ENCODE measurements around the gene SOD3.

Gene SOD3

DNA sequence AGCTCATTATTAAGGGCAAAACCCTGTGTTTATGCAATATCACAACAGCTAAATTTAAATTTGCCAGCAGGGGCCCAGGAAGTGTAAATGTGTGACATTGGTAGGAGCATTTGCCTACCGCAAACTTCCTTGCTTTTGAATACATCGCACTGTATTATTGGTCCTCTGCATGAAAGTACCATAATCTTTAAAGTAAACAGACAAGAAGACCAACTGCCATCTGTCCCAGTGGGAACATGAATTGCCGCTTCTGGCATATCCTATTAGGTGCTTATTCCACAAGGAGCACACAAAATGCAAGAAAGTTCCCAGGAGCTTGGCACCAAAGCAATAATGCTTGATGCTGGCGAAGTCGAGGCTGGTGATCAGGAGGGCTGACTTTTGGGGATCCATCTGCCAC, 51.3 kb downstream of the SOD3 start:
- DNase-seq (ENCODE audit: low read depth) = no peak
- TF ChIP-seq, protein P1, sequence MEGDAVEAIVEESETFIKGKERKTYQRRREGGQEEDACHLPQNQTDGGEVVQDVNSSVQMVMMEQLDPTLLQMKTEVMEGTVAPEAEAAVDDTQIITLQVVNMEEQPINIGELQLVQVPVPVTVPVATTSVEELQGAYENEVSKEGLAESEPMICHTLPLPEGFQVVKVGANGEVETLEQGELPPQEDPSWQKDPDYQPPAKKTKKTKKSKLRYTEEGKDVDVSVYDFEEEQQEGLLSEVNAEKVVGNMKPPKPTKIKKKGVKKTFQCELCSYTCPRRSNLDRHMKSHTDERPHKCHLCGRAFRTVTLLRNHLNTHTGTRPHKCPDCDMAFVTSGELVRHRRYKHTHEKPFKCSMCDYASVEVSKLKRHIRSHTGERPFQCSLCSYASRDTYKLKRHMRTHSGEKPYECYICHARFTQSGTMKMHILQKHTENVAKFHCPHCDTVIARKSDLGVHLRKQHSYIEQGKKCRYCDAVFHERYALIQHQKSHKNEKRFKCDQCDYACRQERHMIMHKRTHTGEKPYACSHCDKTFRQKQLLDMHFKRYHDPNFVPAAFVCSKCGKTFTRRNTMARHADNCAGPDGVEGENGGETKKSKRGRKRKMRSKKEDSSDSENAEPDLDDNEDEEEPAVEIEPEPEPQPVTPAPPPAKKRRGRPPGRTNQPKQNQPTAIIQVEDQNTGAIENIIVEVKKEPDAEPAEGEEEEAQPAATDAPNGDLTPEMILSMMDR (IDR thresholded peaks at IDR 0.05; ENCODE audit: low read length, missing control alignments) = no peak
- H3K4me3 ChIP-seq (replicated peaks; ENCODE audit: low read depth, low read length) = no peak overlapping the region

- no peak overlapping the region for H3K4me3 ChIP-seq (replicated peaks; ENCODE audit: low read depth, low read length)
- no peak for DNase-seq (ENCODE audit: low read depth)
- TF ChIP-seq, protein P1 (IDR thresholded peaks at IDR 0.05; ENCODE audit: low read length, missing control alignments) = no peak
These were observed 54.0 kb downstream of the SOD3 start for GRCh38 chr4:24849351-24849750.

DNA sequence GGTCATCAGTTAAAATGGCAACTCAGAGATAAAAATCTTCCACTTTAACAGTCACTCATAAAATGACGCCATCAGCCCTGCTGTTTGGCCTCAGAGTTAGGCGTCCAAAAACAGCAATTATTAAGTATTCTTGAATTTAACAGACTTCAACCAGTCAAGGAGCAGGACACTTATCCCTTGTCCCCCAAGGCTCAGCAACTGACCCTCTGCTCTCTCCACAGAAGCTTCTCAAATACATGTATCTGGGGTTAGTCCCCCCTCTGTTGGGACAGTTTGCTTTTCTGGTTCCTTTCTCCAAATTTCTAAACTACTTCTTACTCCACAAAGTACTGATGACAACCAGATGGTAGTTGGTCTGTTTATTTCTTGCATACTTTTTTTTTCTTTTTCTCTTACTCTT, 54.4 kb downstream of the SOD3 start:
- TF ChIP-seq, protein P1 (IDR thresholded peaks at IDR 0.05; ENCODE audit: low read length, missing control alignments) = no peak
- no peak for DNase-seq (ENCODE audit: low read depth)
- H3K4me3 ChIP-seq (replicated peaks; ENCODE audit: low read depth, low read length) = no peak overlapping the region

All from fibroblast of pulmonary artery (primary cell).